ENCODE data around the gene RXYLT1. TPM values are rescaled to one million over a fixed set of nuclear protein-coding genes. Genes with fewer than 3 reads are reported as not detected.

The RXYLT1 gene
- total RNA-seq, 3 donors from 2014 or later = 16.0 to 20.2 (median 19.0) TPM

- Histone ChIP-seq H3K36me3 (no peaks in the 10 kb centered on the region), H3K27ac (no peak overlapping the region), H3K4me1 (no peaks in the 10 kb centered on the region), H3K4me3 (no peak overlapping the region), H3K9me3 (no peaks in the 10 kb centered on the region), H3K27me3 (no peaks in the 10 kb centered on the region)
- no peak for TF ChIP-seq POLR2A (IDR thresholded peaks at IDR 0.05)
- DNase-seq (ENCODE audit: low spot score in 2 of 2) = no peak
- intact Hi-C loops (cut with DNase I; ENCODE audit: low total_unique reads) = no loop called here
These were observed 26.3 kb downstream of the RXYLT1 start for GRCh38 chr12:63805704-63806672.

DNA sequence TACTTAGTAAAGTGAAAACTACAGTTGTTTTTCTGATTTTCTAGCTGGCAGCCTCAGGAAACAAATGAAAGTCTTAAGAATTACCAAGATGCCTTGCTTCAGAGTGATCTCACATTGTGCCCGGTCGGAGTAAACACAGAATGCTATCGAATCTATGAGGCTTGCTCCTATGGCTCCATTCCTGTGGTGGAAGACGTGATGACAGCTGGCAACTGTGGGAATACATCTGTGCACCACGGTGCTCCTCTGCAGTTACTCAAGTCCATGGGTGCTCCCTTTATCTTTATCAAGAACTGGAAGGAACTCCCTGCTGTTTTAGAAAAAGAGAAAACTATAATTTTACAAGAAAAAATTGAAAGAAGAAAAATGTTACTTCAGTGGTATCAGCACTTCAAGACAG, 28.9 kb downstream of the RXYLT1 start:
- H3K36me3 ChIP-seq = no peaks in the 10 kb centered on the region
- no peaks in the 10 kb centered on the region for H3K4me1 ChIP-seq
- H3K27me3 ChIP-seq = no peaks in the 10 kb centered on the region
- TF ChIP-seq, protein P1, sequence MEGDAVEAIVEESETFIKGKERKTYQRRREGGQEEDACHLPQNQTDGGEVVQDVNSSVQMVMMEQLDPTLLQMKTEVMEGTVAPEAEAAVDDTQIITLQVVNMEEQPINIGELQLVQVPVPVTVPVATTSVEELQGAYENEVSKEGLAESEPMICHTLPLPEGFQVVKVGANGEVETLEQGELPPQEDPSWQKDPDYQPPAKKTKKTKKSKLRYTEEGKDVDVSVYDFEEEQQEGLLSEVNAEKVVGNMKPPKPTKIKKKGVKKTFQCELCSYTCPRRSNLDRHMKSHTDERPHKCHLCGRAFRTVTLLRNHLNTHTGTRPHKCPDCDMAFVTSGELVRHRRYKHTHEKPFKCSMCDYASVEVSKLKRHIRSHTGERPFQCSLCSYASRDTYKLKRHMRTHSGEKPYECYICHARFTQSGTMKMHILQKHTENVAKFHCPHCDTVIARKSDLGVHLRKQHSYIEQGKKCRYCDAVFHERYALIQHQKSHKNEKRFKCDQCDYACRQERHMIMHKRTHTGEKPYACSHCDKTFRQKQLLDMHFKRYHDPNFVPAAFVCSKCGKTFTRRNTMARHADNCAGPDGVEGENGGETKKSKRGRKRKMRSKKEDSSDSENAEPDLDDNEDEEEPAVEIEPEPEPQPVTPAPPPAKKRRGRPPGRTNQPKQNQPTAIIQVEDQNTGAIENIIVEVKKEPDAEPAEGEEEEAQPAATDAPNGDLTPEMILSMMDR (IDR thresholded peaks at IDR 0.05) = no peak
- TF ChIP-seq POLR2A (IDR thresholded peaks at IDR 0.05) (no peak), POLR2AphosphoS5 (IDR thresholded peaks at IDR 0.05) (no peak)
- no peaks in the 10 kb centered on the region for H3K9me3 ChIP-seq
- intact Hi-C loops (cut with DNase I; ENCODE audit: low total_unique reads) = no loop called here
- no peak overlapping the region for H3K4me3 ChIP-seq
- H3K27ac ChIP-seq = no peak overlapping the region
- DNase-seq (ENCODE audit: low spot score in 2 of 2) = no peak

GRCh38 chr12:63809566-63809965, 29.9 kb downstream of the RXYLT1 start:
- DNase-seq (ENCODE audit: low spot score in 2 of 2) = no peak
- intact Hi-C loops (cut with DNase I; ENCODE audit: low total_unique reads) = no loop called here
- H3K4me3 ChIP-seq = no peak overlapping the region
- H3K27me3 ChIP-seq = no peaks in the 10 kb centered on the region
- no peaks in the 10 kb centered on the region for H3K36me3 ChIP-seq
- H3K27ac ChIP-seq = no peak overlapping the region
- H3K4me1 ChIP-seq = no peaks in the 10 kb centered on the region
- TF ChIP-seq POLR2AphosphoS5 (IDR thresholded peaks at IDR 0.05) = no peak
- no peak for TF ChIP-seq POLR2A (IDR thresholded peaks at IDR 0.05)
- TF ChIP-seq, protein P1 (IDR thresholded peaks at IDR 0.05) = no peak
- H3K9me3 ChIP-seq = no peaks in the 10 kb centered on the region

DNA sequence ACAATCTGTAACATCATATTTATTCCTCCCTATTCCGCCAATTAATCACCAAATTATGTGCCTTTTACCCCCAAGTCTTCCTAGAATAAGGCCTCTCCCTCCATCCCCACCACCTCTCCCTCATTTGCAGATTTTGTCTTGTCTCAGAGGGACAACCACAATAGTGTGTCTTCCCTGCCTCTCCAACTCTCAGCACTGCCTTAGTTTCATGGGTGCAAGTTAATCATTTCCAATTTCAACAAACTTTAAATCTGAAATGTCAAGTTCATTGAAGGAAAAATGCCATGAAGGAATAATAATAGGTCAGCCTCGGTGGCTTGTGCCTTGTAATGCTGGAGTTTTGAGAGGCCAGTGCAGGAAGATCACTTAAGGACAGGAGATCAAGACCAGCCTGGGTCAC, 31.6 kb downstream of the RXYLT1 start:
- Histone ChIP-seq H3K9me3 (no peaks in the 10 kb centered on the region), H3K4me1 (no peaks in the 10 kb centered on the region), H3K36me3 (no peaks in the 10 kb centered on the region), H3K4me3 (no peak overlapping the region), H3K27me3 (no peaks in the 10 kb centered on the region), H3K27ac (no peak overlapping the region)
- DNase-seq (ENCODE audit: low spot score in 2 of 2) = no peak
- TF ChIP-seq POLR2A (IDR thresholded peaks at IDR 0.05) (no peak), POLR2AphosphoS5 (IDR thresholded peaks at IDR 0.05) (no peak)
- TF ChIP-seq, protein P1 (IDR thresholded peaks at IDR 0.05) = no peak
- intact Hi-C loops (cut with DNase I; ENCODE audit: low total_unique reads) = no loop called here

- intact Hi-C loops (cut with DNase I; ENCODE audit: low total_unique reads) = no loop called here
- Histone ChIP-seq H3K4me1 (no peaks in the 10 kb centered on the region), H3K27ac (no peak overlapping the region), H3K9me3 (no peaks in the 10 kb centered on the region), H3K27me3 (no peaks in the 10 kb centered on the region), H3K4me3 (no peak overlapping the region), H3K36me3 (no peaks in the 10 kb centered on the region)
- TF ChIP-seq, protein P1 (IDR thresholded peaks at IDR 0.05) = no peak
- TF ChIP-seq POLR2AphosphoS5 (IDR thresholded peaks at IDR 0.05) = no peak
- TF ChIP-seq POLR2A (IDR thresholded peaks at IDR 0.05) = no peak
- no peak for DNase-seq (ENCODE audit: low spot score in 2 of 2)
These were observed 32.0 kb downstream of the RXYLT1 start for GRCh38 chr12:63811755-63812154.

Data from breast epithelium (tissue), 4 donors.